ENCODE data around the gene AGPAT4.

AGPAT4 gene

GRCh38 chr6:161237176-161237575 is 36.7 kb downstream of the AGPAT4 start:
- Histone ChIP-seq H3K27me3 (replicated peaks; ENCODE audit: control insufficient read depth, insufficient read depth, low read length) (no peaks in the 10 kb centered on the region), H3K4me1 (ENCODE audit: control insufficient read depth, insufficient read depth, low read length) (peaks cover 15% of the 10 kb centered on the region), H3K9ac (ENCODE audit: low read length) (no peak overlapping the region), H3K4me3 (ENCODE audit: low read length) (no peak overlapping the region), H3K36me3 (ENCODE audit: control insufficient read depth, insufficient read depth, low read length, severe bottlenecking) (no peaks in the 10 kb centered on the region), H3K9me3 (ENCODE audit: control insufficient read depth, low read length) (no peaks in the 10 kb centered on the region)
- DNase-seq (ENCODE audit: low read depth), result no peak

- H3K4me3 ChIP-seq (ENCODE audit: low read length), result no peak overlapping the region
- no peak for DNase-seq (ENCODE audit: low read depth)
- H3K9me3 ChIP-seq (ENCODE audit: control insufficient read depth, low read length), result no peaks in the 10 kb centered on the region
- peaks cover 4% of the 10 kb centered on the region for H3K36me3 ChIP-seq (ENCODE audit: control insufficient read depth, insufficient read depth, low read length, severe bottlenecking)
- no peak overlapping the region for H3K9ac ChIP-seq (ENCODE audit: low read length)
- no peaks in the 10 kb centered on the region for H3K27me3 ChIP-seq (replicated peaks; ENCODE audit: control insufficient read depth, insufficient read depth, low read length)
- peaks cover 14% of the 10 kb centered on the region for H3K4me1 ChIP-seq (ENCODE audit: control insufficient read depth, insufficient read depth, low read length)
These were observed 37.9 kb downstream of the AGPAT4 start for GRCh38 chr6:161235776-161236633.

- Histone ChIP-seq H3K27me3 (replicated peaks; ENCODE audit: control insufficient read depth, insufficient read depth, low read length) (no peaks in the 10 kb centered on the region), H3K36me3 (ENCODE audit: control insufficient read depth, insufficient read depth, low read length, severe bottlenecking) (peaks cover 4% of the 10 kb centered on the region), H3K4me1 (ENCODE audit: control insufficient read depth, insufficient read depth, low read length) (peaks cover 20% of the 10 kb centered on the region), H3K9ac (ENCODE audit: low read length) (no peak overlapping the region), H3K4me3 (ENCODE audit: low read length) (peak overlapping the region; percentile 16), H3K9me3 (ENCODE audit: control insufficient read depth, low read length) (no peaks in the 10 kb centered on the region)
- peak; percentile 96 for DNase-seq (ENCODE audit: low read depth)
These were observed 39.7 kb downstream of the AGPAT4 start for GRCh38 chr6:161233986-161234661.

GRCh38 chr6:161232467-161232866 is 41.4 kb downstream of the AGPAT4 start:
- no peak overlapping the region for H3K9ac ChIP-seq (ENCODE audit: low read length)
- H3K4me3 ChIP-seq (ENCODE audit: low read length), result no peak overlapping the region
- peaks cover 33% of the 10 kb centered on the region for H3K4me1 ChIP-seq (ENCODE audit: control insufficient read depth, insufficient read depth, low read length)
- peaks cover 4% of the 10 kb centered on the region for H3K36me3 ChIP-seq (ENCODE audit: control insufficient read depth, insufficient read depth, low read length, severe bottlenecking)
- no peaks in the 10 kb centered on the region for H3K27me3 ChIP-seq (replicated peaks; ENCODE audit: control insufficient read depth, insufficient read depth, low read length)
- DNase-seq (ENCODE audit: low read depth), result no peak
- no peaks in the 10 kb centered on the region for H3K9me3 ChIP-seq (ENCODE audit: control insufficient read depth, low read length)

- Histone ChIP-seq H3K4me1 (ENCODE audit: control insufficient read depth, insufficient read depth, low read length) (peaks cover 33% of the 10 kb centered on the region), H3K9ac (ENCODE audit: low read length) (no peak overlapping the region), H3K27me3 (replicated peaks; ENCODE audit: control insufficient read depth, insufficient read depth, low read length) (no peaks in the 10 kb centered on the region), H3K4me3 (ENCODE audit: low read length) (no peak overlapping the region), H3K9me3 (ENCODE audit: control insufficient read depth, low read length) (no peaks in the 10 kb centered on the region), H3K36me3 (ENCODE audit: control insufficient read depth, insufficient read depth, low read length, severe bottlenecking) (peaks cover 4% of the 10 kb centered on the region)
- no peak for DNase-seq (ENCODE audit: low read depth)
These were observed 41.9 kb downstream of the AGPAT4 start for GRCh38 chr6:161232010-161232409.

- peaks cover 33% of the 10 kb centered on the region for H3K4me1 ChIP-seq (ENCODE audit: control insufficient read depth, insufficient read depth, low read length)
- H3K36me3 ChIP-seq (ENCODE audit: control insufficient read depth, insufficient read depth, low read length, severe bottlenecking), result peaks cover 4% of the 10 kb centered on the region
These were observed 43.5 kb downstream of the AGPAT4 start for GRCh38 chr6:161230339-161230738.

GRCh38 chr6:161228921-161229591 is 44.8 kb downstream of the AGPAT4 start:
- no peaks in the 10 kb centered on the region for H3K27me3 ChIP-seq (replicated peaks; ENCODE audit: control insufficient read depth, insufficient read depth, low read length)
- peak overlapping the region; percentile 66 for H3K9ac ChIP-seq (ENCODE audit: low read length)
- peak overlapping the region; percentile 51 for H3K4me3 ChIP-seq (ENCODE audit: low read length)
- no peaks in the 10 kb centered on the region for H3K9me3 ChIP-seq (ENCODE audit: control insufficient read depth, low read length)
- peaks cover 25% of the 10 kb centered on the region for H3K4me1 ChIP-seq (ENCODE audit: control insufficient read depth, insufficient read depth, low read length)
- peak; percentile 85 for DNase-seq (ENCODE audit: low read depth)
- H3K36me3 ChIP-seq (ENCODE audit: control insufficient read depth, insufficient read depth, low read length, severe bottlenecking), result peaks cover 4% of the 10 kb centered on the region

More at GRCh38 chr6:161230339-161230738, 43.5 kb downstream of the AGPAT4 start:
- no peak for DNase-seq (ENCODE audit: low read depth)
- Histone ChIP-seq H3K9me3 (ENCODE audit: control insufficient read depth, low read length) (no peaks in the 10 kb centered on the region), H3K27me3 (replicated peaks; ENCODE audit: control insufficient read depth, insufficient read depth, low read length) (no peaks in the 10 kb centered on the region), H3K9ac (ENCODE audit: low read length) (no peak overlapping the region), H3K4me3 (ENCODE audit: low read length) (no peak overlapping the region)

GRCh38 chr6:161228096-161228495 is 45.8 kb downstream of the AGPAT4 start:
- peaks cover 20% of the 10 kb centered on the region for H3K4me1 ChIP-seq (ENCODE audit: control insufficient read depth, insufficient read depth, low read length)
- peaks cover 4% of the 10 kb centered on the region for H3K36me3 ChIP-seq (ENCODE audit: control insufficient read depth, insufficient read depth, low read length, severe bottlenecking)
- H3K9ac ChIP-seq (ENCODE audit: low read length), result no peak overlapping the region
- no peaks in the 10 kb centered on the region for H3K27me3 ChIP-seq (replicated peaks; ENCODE audit: control insufficient read depth, insufficient read depth, low read length)
- DNase-seq (ENCODE audit: low read depth), result no peak
- H3K9me3 ChIP-seq (ENCODE audit: control insufficient read depth, low read length), result no peaks in the 10 kb centered on the region
- H3K4me3 ChIP-seq (ENCODE audit: low read length), result no peak overlapping the region

GRCh38 chr6:161227004-161227960 is 46.6 kb downstream of the AGPAT4 start:
- DNase-seq (ENCODE audit: low read depth), result no peak
- H3K36me3 ChIP-seq (ENCODE audit: control insufficient read depth, insufficient read depth, low read length, severe bottlenecking), result peaks cover 4% of the 10 kb centered on the region

GRCh38 chr6:161226009-161226964 is 47.6 kb downstream of the AGPAT4 start:
- no peaks in the 10 kb centered on the region for H3K9me3 ChIP-seq (ENCODE audit: control insufficient read depth, low read length)
- no peak overlapping the region for H3K9ac ChIP-seq (ENCODE audit: low read length)
- H3K4me1 ChIP-seq (ENCODE audit: control insufficient read depth, insufficient read depth, low read length), result peaks cover 20% of the 10 kb centered on the region
- no peaks in the 10 kb centered on the region for H3K36me3 ChIP-seq (ENCODE audit: control insufficient read depth, insufficient read depth, low read length, severe bottlenecking)
- no peak for DNase-seq (ENCODE audit: low read depth)
- H3K27me3 ChIP-seq (replicated peaks; ENCODE audit: control insufficient read depth, insufficient read depth, low read length), result no peaks in the 10 kb centered on the region
- H3K4me3 ChIP-seq (ENCODE audit: low read length), result no peak overlapping the region

More at GRCh38 chr6:161227004-161227960, 46.6 kb downstream of the AGPAT4 start:
- H3K4me1 ChIP-seq (ENCODE audit: control insufficient read depth, insufficient read depth, low read length), result peaks cover 20% of the 10 kb centered on the region
- H3K27me3 ChIP-seq (replicated peaks; ENCODE audit: control insufficient read depth, insufficient read depth, low read length), result no peaks in the 10 kb centered on the region
- H3K9me3 ChIP-seq (ENCODE audit: control insufficient read depth, low read length), result no peaks in the 10 kb centered on the region
- H3K9ac ChIP-seq (ENCODE audit: low read length), result no peak overlapping the region
- H3K4me3 ChIP-seq (ENCODE audit: low read length), result no peak overlapping the region

All from adipocyte (in vitro differentiated cells).